Hematopoietic multipotent progenitor cell treated with erythropoietin and hydrocortisone succinate and interleukin-3 and kit ligand, for 17 days (in vitro differentiated cells): Measurements from ENCODE around the gene PPP6R3.

Experiments
- DNase-seq: peaks from one replicate; pipeline ENCODE4 v3.0.0-alpha.2; 2015; ENCODE audit warnings: low spot score

Gene PPP6R3, protein sequence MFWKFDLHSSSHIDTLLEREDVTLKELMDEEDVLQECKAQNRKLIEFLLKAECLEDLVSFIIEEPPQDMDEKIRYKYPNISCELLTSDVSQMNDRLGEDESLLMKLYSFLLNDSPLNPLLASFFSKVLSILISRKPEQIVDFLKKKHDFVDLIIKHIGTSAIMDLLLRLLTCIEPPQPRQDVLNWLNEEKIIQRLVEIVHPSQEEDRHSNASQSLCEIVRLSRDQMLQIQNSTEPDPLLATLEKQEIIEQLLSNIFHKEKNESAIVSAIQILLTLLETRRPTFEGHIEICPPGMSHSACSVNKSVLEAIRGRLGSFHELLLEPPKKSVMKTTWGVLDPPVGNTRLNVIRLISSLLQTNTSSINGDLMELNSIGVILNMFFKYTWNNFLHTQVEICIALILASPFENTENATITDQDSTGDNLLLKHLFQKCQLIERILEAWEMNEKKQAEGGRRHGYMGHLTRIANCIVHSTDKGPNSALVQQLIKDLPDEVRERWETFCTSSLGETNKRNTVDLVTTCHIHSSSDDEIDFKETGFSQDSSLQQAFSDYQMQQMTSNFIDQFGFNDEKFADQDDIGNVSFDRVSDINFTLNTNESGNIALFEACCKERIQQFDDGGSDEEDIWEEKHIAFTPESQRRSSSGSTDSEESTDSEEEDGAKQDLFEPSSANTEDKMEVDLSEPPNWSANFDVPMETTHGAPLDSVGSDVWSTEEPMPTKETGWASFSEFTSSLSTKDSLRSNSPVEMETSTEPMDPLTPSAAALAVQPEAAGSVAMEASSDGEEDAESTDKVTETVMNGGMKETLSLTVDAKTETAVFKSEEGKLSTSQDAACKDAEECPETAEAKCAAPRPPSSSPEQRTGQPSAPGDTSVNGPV

GRCh38 chr11:68460741-68461574, at the start of gene PPP6R3:
PPP6R3 (plus strand) TSS chr11:68460752; CDS start chr11:68537665, 76,913 bp downstream.
- DNase-seq: no peak

DNA sequence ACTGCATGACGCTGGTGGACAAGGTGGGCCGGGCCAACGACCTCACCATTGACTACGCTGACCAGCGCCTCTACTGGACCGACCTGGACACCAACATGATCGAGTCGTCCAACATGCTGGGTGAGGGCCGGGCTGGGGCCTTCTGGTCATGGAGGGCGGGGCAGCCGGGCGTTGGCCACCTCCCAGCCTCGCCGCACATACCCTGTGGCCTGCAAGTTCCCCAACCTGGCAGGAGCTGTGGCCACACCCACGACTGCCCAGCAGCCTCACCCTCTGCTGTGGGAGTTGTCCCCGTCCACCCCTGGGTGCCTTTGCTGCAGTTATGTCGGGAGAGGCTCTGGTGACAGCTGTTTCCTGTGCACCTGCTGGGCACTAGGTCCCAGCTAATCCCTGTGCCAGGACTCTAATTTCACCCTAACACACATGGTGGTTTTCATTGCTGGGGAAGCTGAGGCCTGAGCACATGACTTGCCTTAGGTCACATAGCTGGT, 49.0 kb upstream of the PPP6R3 start:
- peak; percentile 64 for DNase-seq

DNA sequence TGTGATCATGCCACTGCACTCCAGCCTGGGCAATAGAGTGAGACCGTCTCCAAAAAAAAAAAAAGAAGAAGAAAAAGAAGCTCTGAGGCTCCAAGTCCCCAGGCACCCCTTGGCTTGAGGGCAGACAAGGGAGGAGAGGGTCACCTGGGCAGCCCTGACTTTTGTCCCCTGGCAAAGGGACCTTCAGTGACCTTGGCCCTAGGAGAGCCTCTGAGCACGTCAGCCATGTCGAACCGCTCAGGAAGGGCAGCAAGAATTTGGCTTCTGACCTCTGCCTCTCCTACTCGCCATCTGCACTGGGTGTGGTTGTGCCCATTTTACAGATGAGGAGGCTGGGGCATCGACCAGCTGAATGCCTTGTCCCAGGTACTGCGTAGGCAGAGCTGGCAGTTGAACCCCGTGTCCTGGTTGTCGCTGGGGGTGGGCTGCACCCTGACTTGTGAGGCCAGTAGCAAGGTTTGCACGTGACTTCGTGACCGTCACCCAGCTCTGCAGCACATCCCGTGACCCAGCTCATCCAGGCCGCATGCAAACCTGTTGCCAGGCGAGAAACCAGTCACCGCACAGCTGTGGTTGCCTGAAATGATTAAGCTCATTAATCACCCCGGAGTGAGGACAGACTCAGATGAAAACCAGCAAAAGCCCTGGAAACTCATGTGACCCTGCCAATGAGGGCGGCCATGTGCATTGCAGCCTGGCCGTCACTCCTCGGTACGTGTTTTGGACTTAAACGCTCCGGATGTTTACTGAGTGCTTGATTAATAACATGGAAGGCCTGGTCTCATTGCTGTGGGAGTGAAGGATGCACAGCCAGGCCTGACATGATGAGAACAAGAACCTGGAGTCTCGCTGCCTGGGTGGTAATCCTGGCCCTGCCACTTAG, 47.7 kb upstream of the PPP6R3 start:
- no peak for DNase-seq

- no peak for DNase-seq
Measured at GRCh38 chr11:68413591-68413999, 47.0 kb upstream of the PPP6R3 start.

DNA sequence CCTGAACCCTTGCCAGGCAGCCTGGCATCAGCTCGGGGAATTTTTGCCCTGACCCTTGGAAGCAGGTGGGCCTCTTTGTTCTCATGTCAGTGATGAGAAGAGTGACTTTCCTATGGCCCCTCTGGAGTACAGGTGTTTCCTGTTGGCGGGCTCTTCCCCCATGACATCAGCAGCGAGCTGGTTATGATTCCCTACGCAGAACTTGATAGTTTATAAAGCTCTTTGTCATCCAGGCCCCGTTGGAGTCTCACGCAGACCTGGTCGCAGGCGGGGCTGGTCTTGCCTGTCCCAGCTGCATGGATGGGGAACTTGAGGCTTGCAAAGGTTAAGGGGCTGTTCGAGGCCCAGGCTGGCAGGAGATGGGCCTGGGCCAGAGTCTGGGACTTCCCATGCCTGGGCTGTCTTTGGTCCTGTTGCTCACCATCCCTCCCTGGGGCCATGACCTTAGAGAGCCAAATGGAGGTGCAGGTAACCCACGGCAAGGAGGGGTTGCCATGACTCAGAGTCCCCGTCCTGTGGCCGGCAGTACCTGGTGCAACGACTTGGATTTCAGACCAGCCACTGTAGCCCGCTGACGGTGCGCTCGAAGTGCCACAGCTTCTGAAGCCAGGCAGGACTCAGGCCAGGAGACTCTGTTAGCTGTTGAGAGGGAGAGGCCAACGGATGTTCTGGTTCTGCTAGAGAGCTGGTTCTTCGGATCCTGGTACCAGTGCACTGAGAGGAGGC, 45.9 kb upstream of the PPP6R3 start:
- DNase-seq: no peak

GRCh38 chr11:68416070-68416578, 44.4 kb upstream of the PPP6R3 start:
- DNase-seq: no peak

GRCh38 chr11:68418648-68419047, 41.9 kb upstream of the PPP6R3 start:
- no peak for DNase-seq

- DNase-seq: no peak
Measured at GRCh38 chr11:68420171-68420570, 40.4 kb upstream of the PPP6R3 start.

DNA sequence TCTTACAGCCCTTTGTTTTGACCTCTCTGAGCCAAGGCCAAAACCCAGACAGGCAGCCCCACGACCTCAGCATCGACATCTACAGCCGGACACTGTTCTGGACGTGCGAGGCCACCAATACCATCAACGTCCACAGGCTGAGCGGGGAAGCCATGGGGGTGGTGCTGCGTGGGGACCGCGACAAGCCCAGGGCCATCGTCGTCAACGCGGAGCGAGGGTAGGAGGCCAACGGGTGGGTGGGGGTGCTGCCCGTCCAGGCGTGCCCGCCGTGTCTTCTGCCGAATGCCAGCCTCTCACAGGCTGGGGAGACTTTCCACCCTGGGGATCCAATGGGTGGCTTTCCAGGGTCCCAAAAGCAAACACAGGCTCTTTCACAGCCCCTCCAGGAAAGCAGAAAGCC, 37.1 kb upstream of the PPP6R3 start:
- DNase-seq: no peak

- DNase-seq: no peak
Measured at GRCh38 chr11:68424101-68424632, 36.4 kb upstream of the PPP6R3 start.

GRCh38 chr11:68424981-68425865, 35.3 kb upstream of the PPP6R3 start:
- DNase-seq: no peak

- DNase-seq: no peak
Measured at GRCh38 chr11:68425866-68426380, 34.6 kb upstream of the PPP6R3 start.

DNA sequence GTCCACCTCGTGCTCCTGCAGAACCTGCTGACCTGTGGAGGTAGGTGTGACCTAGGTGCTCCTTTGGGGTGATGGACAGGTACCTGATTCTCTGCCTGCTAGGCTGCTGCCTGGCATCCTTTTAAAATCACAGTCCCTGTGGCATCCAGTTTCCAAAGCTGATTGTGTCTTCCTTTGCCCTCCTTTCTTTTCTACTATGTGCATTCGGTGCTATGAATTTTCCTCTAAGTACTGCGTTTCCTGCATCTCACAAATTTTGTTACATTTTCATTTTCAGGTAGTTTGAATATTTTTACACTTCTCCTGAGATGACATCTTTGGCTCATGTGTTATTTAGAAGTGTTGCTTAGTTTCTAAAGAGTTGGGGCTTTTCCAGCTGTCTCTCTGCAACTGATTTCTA, 30.9 kb upstream of the PPP6R3 start:
- DNase-seq: no peak

DNA sequence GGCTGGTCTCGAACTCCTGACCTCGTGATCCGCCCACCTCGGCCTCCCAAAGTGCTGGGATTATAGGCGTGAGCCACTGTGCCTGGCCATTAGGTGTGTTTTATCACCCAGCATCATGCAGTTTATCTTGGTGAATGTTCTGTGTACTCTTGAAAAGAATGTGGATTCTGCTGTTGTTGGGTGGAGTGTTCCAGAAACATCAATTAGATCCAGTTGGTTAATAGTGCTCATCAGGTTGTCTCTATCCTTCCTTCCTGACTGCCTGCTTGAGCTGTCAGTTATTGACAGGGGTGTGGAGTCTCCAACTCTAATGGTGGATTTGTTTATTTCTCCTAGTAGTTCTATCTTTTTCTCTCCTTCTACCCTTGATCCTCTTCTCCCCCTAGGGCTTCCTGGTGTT, 30.2 kb upstream of the PPP6R3 start:
- no peak for DNase-seq

DNA sequence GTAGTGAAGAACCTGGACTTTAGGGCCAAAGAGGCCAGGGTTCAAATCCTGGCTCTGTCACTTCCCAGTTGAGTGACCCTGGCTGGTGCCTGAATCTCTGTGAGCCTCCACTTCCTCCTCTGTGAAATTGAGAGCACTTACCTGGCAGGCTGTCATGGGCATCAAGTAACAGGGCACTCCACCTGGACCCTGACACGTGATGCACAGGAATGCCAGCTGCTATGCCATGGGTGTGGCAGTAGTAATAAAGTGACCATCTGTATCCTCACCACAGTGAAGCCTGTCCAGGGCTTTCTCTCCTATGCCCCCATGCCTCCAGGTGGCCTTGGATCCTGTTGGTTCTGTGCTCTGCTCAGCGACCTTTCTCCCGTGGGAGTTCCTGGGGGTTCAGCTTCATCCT, 29.8 kb upstream of the PPP6R3 start:
- no peak for DNase-seq

DNA sequence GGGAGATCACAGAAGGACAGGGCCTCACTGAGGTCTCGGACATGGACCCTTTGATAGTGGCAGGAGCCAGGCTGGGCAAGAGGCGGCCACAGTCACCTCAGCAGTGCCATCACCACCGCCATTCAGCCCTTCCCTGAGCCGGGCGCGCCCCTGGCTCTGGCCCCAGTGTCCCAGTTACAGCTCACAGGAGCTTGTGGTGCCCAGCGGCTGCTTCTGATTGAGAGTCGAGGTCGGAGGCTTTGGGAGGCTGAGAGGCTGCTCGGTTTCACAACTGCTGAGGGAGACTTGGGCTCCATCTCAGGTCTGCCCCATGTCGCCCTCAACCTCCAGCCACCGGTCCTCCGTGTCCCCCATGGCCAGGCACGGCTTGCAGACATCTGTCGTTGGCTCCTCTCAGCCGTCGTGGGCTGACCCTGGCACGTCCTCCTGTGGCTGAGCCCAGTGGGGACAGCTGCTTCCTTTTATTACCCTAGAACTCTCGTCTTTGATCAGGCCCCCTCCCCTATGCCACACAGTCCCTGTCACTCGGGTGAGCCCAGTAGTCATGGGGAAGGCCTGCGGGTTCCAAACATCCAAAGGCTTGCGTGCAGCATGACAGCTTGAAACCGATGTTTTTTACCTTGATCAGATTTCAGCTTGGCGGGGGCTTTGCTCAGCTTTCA, 28.4 kb upstream of the PPP6R3 start:
- no peak for DNase-seq

DNA sequence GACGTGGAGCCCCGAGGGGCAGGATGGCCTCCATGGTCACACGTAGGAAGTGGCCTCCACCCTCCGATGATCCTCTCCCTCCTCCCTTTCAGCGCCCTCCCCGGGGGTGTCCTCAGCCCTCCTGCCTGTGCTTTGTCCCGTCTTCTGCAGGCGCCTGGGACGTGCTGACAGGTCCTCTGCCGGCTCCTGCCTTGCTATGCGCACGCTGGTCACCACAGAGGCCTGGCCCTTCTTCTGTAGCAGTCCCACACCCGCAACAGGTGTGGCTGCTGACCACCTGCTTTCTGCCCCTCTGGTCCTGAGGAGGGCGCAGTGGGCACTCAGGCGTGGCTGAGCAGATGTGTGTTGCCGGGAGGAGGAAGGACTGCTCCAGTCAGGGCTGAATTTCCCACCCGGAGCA, 27.7 kb upstream of the PPP6R3 start:
- DNase-seq: no peak

- no peak for DNase-seq
Measured at GRCh38 chr11:68433541-68433940, 27.0 kb upstream of the PPP6R3 start.
